GM12873 (cell line): ENCODE data around the gene GUCA2B.

Experiments
- TF ChIP-seq, protein P1 (sequence below): IDR thresholded peaks from 2 replicates; pipeline ENCODE4 v1.5.1; 2012; ENCODE audit warnings: low read depth, mild to moderate bottlenecking, moderate library complexity, low read length, control low read depth; ENCODE audit not compliant: insufficient read depth; ENCODE audit errors: missing control alignments

The GUCA2B gene

DNA sequence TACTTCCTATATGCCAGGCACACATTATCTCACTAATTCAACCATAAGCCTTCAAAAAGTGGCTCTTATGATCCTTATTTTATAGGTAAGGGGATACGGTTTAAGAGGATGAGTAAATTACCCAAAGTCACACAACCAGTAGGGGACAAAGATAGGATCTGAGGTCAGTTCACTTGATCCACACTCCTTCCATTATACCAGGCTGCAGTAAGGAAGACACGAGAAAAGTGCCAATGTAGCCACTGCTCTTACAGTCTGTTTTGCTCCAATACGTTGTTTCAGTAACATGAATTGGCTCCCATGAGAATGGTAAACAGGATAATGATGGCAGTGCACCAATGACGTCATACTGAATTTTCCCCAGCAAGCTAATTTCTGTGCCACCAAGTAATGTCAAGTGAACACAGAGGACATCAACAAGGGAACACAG is 26.7 kb downstream of the GUCA2B start:
- TF ChIP-seq, protein P1, sequence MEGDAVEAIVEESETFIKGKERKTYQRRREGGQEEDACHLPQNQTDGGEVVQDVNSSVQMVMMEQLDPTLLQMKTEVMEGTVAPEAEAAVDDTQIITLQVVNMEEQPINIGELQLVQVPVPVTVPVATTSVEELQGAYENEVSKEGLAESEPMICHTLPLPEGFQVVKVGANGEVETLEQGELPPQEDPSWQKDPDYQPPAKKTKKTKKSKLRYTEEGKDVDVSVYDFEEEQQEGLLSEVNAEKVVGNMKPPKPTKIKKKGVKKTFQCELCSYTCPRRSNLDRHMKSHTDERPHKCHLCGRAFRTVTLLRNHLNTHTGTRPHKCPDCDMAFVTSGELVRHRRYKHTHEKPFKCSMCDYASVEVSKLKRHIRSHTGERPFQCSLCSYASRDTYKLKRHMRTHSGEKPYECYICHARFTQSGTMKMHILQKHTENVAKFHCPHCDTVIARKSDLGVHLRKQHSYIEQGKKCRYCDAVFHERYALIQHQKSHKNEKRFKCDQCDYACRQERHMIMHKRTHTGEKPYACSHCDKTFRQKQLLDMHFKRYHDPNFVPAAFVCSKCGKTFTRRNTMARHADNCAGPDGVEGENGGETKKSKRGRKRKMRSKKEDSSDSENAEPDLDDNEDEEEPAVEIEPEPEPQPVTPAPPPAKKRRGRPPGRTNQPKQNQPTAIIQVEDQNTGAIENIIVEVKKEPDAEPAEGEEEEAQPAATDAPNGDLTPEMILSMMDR, result no peak

DNA sequence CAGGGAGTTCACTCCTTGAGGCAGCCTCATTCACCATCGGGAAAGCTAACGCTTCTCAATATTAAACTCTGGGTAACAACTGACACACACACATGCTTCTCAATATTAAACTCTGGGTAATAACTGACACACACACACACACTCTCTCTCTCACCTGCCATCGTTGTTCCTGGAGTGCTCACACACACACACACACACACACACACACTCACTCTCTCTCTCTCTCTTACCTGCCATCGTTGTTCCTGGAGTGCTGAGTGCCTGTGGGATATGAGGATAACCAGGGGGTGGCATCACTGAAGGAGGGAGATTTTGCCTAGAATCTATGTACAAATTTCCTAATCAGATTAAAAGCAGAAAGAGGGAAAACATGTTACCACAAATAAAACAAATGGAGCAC is 28.5 kb downstream of the GUCA2B start:
- TF ChIP-seq, protein P1, result no peak

DNA sequence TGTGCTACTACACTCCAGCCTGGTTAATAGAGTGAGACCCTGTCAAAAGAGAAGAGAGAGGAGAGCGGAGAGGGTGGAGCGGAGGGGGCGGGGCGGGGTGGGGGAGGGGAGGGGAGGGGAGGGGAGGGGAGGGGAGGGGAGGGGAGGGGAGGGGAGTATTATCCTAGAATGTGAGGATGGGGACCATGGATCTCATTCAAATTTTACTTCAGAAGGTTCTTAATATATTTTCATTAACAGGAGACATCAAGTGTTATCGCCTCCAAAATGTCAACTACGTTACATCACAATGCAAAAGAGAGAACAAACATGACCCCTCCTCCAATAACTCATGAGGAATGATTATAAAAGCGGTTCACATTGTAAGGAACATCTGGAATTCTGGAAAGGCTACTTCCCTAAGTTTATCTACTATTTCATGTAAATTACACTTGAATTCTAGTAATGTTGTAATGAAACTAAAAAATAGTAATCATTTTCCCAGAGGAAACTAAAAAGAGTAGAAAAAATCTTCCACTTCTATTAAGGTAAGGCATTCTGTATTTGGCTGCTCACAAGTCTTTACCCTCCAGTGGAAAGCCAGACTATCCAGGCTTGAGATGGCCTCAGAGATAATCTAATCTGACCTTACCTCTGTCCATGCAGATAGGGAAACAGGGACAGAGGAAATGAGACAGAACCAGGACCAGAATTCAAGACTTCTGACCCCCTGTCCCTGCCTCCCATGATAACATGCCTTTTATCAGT is 30.2 kb downstream of the GUCA2B start:
- TF ChIP-seq, protein P1, result no peak

DNA sequence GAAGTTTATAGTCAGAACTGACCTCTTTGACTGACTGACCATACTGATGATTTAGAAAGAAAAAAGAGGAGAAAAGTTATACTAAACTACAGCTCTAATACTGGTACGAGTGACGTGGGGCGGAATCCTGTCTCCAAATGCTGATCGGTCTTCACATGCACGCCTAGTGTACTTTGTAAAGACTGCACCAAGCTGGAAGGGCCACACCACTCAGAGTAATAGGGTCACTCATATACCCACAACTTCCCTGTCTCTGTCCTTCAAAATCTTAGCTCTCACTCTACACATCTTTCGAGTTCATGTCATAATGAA is 30.7 kb downstream of the GUCA2B start:
- TF ChIP-seq, protein P1, result no peak

DNA sequence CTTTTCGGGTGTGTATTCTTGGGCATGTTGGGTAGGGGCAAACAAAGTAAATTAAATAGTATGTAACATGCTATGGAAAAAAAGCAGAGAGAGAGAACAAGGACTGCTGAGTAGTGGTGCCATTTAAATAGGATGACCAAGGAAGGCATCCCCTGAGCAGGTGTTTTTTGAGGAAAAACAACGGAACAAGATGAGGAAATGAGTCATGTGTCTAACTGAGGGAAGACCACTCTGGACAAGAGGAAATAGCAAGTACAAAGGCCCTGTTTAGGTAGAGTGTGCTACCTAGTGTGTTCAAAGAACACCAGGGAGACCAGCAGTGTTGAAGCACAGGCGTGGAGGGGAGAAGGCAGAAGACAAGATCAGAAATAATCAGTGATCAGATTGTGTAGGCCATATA is 31.4 kb downstream of the GUCA2B start:
- TF ChIP-seq, protein P1, result no peak

DNA sequence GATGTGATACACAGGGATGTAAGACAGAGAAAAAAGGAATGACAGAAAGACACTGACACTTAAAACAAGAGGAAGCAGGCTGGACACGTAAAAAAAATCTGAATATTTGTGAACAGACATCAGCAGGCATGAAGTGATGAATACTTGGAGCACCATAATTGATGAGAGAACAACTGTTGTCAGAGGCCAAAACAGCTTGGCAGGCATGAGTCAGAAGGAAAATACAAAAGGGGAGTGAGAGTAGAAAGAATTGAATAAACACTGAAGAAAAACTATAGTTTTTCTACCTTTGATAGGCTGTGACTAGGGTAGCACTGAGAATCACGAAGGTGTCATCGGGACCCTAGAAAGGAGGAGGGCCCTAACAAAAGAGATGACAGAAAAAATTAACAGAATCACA is 32.9 kb downstream of the GUCA2B start:
- TF ChIP-seq, protein P1, result no peak

DNA sequence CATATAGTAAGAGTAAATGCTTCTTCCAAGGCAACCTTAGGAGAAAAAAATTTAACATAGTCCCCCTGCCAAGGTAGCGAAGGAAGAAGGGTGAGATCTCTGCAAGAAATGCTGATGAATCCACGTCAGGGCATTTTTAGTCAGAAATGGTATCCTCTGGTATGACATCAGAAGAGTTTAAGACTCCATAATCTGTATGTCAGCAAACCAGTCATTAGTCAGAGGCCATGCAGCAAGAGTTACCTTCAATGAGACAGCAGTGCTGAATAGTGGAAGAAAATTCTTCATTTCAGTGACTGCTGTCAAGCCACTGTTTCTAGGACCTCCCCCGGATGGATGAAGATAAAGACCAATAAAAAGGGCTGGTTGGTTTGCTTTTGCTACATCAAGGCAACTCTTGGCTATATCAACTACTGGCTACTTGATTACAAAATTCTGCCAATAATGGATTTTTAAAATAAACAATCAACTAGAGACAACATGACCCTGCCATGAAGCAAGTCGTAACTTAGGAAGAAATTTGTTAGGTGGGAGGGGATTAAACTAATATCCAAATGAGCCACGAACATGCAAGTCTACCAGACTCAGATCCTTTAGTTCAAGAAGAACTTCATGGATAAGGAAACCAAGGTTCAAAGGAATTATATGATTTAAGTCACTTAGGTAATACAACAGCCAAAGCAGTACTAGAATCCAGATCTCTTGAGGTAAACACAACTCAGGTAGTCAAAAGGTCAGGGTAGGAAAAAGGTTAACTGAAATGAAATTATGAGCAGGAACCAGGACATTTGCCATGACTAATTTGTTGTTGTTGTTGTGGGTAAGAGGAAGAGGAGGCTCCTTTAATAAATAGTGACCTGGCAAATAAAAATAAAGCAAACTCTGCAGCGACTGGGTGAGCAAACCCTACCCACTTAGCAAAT is 37.0 kb downstream of the GUCA2B start:
- TF ChIP-seq, protein P1, result no peak
